ENCODE measurements around the gene NIN. TPM values are rescaled to one million over a fixed set of nuclear protein-coding genes. Genes with fewer than 3 reads are reported as not detected.
"Not testable (repeated sequence)": the region's sequence is repeated elsewhere in the genome, so short reads cannot be mapped to it uniquely, and the experiment has no call there.

NIN gene
- polyA plus RNA-seq, 4 donors: 1.9 to 4.7 (median 3.8) TPM

DNA sequence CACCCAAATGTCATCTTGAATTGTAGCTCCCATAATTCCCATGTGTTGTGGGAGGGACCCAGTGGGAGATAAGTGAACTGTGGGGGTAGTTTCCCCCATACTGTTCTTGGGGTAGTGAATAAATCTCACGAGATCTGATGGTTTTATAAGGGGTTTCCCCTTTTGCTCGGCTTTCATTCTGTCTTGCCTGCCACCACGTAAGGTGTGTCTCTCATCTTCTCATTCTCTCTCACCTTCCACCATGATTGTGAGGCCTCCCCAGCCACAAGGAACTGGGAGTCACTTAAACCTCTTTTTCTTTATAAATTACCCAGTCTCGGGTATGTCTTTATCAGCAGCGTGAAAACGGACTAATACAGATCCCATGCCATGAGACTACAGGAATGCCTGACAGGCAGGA lies 11.7 kb downstream of the NIN start:
- not testable (repeated sequence) for H3K27ac ChIP-seq (ENCODE audit: low read depth in 1 of 3, low read length in 2 of 3); H3K9me3 ChIP-seq (ENCODE audit: control insufficient read depth in 2 of 2, insufficient read depth in 1 of 2, low read depth in 1 of 2, low read length in 1 of 2); H3K4me3 ChIP-seq (ENCODE audit: low read depth in 1 of 3, low read length in 3 of 3); DNase-seq; H3K4me1 ChIP-seq (ENCODE audit: control insufficient read depth in 3 of 3, insufficient read depth in 2 of 3, low read depth in 1 of 3, low read length in 2 of 3); FAIRE-seq; H3K36me3 ChIP-seq (ENCODE audit: control insufficient read depth in 3 of 3, insufficient read depth in 2 of 3, low read depth in 1 of 3, low read length in 3 of 3)
- H3K27me3 ChIP-seq (ENCODE audit: control insufficient read depth in 3 of 3, insufficient read depth in 3 of 3, low read length in 3 of 3): peaks cover 0 to 24% (median 0%) of the 10 kb centered on the region in 3 donors
- WGBS, 3 donors: 77 to 94% (median 77%) methylated on average over 6 of the region's 6 CpGs

DNA sequence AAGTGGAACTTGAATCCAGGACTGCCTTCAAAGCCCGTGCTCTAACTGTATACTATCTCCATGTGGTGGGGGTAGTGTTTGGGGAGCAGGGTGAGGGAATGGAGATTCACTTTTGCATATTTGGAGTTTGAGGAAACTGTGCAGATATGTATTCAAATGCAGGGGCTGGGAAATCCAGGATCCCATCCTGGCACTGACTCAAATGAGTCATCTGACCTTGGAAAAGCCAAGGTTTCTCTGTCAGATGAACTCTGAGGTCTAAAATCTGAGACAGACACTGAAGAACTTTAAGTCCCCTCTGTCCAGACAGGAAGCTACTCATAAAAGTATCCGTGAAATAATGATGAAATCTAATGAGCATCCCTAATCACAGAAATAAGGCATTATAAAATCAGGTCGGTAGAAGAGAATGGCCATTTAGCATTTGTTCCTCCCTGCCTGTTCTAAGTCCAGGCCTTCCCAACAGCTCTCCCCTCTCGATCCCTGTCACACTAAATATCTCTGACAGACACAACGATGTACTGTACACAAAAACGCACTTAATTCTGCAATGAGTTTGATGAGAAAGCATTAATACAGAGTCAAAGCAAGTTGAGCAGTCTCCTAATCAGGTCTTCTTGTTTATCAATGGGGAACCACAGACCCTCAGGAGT lies 14.4 kb downstream of the NIN start:
- 60 to 69% (median 68%) methylated on average over 6 of the region's 6 CpGs for WGBS, 3 donors
- H3K4me1 ChIP-seq (ENCODE audit: control insufficient read depth in 3 of 3, insufficient read depth in 2 of 3, low read depth in 1 of 3, low read length in 2 of 3): peaks cover 0 to 8% (median 0%) of the 10 kb centered on the region in 3 donors

DNA sequence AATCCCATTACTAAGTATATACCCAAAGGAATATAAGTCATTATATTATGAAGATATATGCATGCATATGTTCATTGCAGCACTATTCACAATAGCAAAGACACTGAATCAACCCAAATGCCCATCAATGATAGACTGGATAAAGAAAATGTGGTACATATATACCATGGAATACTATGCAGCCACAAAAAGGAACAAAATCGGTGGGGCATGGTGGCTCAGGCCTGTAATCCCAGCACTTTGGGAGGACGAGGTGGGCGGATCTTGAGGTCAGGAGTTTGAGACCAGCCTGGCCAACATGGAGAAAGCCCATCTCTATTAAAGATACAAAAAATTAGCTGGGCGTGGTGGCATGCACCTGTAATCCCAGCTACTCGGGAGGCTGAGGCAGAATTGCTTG lies 15.4 kb downstream of the NIN start:
- not testable (repeated sequence) for DNase-seq; FAIRE-seq; H3K4me3 ChIP-seq (ENCODE audit: low read depth in 1 of 3, low read length in 3 of 3); H3K4me1 ChIP-seq (ENCODE audit: control insufficient read depth in 3 of 3, insufficient read depth in 2 of 3, low read depth in 1 of 3, low read length in 2 of 3); H3K27me3 ChIP-seq (ENCODE audit: control insufficient read depth in 3 of 3, insufficient read depth in 3 of 3, low read length in 3 of 3); H3K36me3 ChIP-seq (ENCODE audit: control insufficient read depth in 3 of 3, insufficient read depth in 2 of 3, low read depth in 1 of 3, low read length in 3 of 3); H3K27ac ChIP-seq (ENCODE audit: low read depth in 1 of 3, low read length in 2 of 3); H3K9me3 ChIP-seq (ENCODE audit: control insufficient read depth in 2 of 2, insufficient read depth in 1 of 2, low read depth in 1 of 2, low read length in 1 of 2)
- WGBS, 3 donors: 96 to 97% (median 96%) methylated on average over 5 of the region's 5 CpGs

More for the DNA sequence above, 14.4 kb downstream of the NIN start:
- peaks cover 0 to 3% of the 10 kb centered on the region in 2 donors for H3K9me3 ChIP-seq (ENCODE audit: control insufficient read depth in 2 of 2, insufficient read depth in 1 of 2, low read depth in 1 of 2, low read length in 1 of 2)
- H3K36me3 ChIP-seq (ENCODE audit: control insufficient read depth in 3 of 3, insufficient read depth in 2 of 3, low read depth in 1 of 3, low read length in 3 of 3): peaks cover 0 to 3% (median 0%) of the 10 kb centered on the region in 3 donors
- FAIRE-seq (no peak), DNase-seq (no peak)
- H3K27ac ChIP-seq (ENCODE audit: low read depth in 1 of 3, low read length in 2 of 3): no peak overlapping the region
- H3K27me3 ChIP-seq (ENCODE audit: control insufficient read depth in 3 of 3, insufficient read depth in 3 of 3, low read length in 3 of 3): peaks cover 0 to 3% (median 0%) of the 10 kb centered on the region in 3 donors
- no peak overlapping the region for H3K4me3 ChIP-seq (ENCODE audit: low read depth in 1 of 3, low read length in 3 of 3)

DNA sequence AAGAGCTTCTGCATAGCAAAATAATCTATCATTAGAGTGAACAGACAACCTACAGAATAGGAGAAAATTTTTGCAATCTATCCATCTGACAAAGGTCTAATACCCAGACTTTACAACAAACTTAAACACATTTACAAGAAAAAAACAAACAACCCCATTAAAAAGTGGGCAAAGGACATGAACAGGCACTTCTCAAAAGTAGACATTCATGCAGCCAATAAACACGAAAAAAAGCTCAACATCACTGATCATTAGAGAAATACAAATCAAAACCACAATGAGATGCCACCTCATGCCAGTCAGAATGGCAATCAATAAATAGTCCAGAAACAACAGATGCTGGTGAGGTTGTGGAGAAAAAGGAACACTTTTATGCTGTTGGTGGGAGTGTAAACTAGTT lies 15.9 kb downstream of the NIN start:
- not testable (repeated sequence) for FAIRE-seq; H3K4me3 ChIP-seq (ENCODE audit: low read depth in 1 of 3, low read length in 3 of 3); H3K9me3 ChIP-seq (ENCODE audit: control insufficient read depth in 2 of 2, insufficient read depth in 1 of 2, low read depth in 1 of 2, low read length in 1 of 2); H3K4me1 ChIP-seq (ENCODE audit: control insufficient read depth in 3 of 3, insufficient read depth in 2 of 3, low read depth in 1 of 3, low read length in 2 of 3); H3K36me3 ChIP-seq (ENCODE audit: control insufficient read depth in 3 of 3, insufficient read depth in 2 of 3, low read depth in 1 of 3, low read length in 3 of 3); H3K27ac ChIP-seq (ENCODE audit: low read depth in 1 of 3, low read length in 2 of 3); DNase-seq; H3K27me3 ChIP-seq (ENCODE audit: control insufficient read depth in 3 of 3, insufficient read depth in 3 of 3, low read length in 3 of 3)
- 58 to 97% (median 96%) methylated on average over 1 of the region's 1 CpG for WGBS, 3 donors

DNA sequence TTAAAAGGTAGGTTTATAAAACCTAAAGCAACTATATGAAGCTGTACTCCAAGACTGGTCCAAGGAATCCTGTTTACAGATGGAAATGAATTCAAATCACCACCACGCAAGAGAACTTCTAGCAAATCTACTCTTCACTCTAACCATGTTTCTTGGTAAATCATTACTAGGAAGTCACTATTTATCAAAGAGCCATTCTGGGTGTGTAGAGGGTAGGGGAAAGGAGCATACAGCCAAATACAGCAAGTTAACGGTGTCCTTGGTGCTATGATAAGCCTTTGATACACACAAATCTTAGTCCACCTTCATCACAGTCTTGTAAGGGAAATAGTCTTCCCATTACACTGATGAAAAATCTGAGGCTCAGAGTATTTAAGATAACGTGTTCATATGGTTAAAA lies 16.8 kb downstream of the NIN start:
- H3K36me3 ChIP-seq (ENCODE audit: control insufficient read depth in 3 of 3, insufficient read depth in 2 of 3, low read depth in 1 of 3, low read length in 3 of 3): no peaks in the 10 kb centered on the region
- H3K27me3 ChIP-seq (ENCODE audit: control insufficient read depth in 3 of 3, insufficient read depth in 3 of 3, low read length in 3 of 3): no peaks in the 10 kb centered on the region
- WGBS, 3 donors: 77 to 86% (median 84%) methylated on average over 3 of the region's 3 CpGs
- no peak overlapping the region for H3K4me3 ChIP-seq (ENCODE audit: low read depth in 1 of 3, low read length in 3 of 3)
- H3K27ac ChIP-seq (ENCODE audit: low read depth in 1 of 3, low read length in 2 of 3): peak overlapping the region in 1 of 3 donors; percentile 24
- DNase-seq (no peak), FAIRE-seq (no peak)
- H3K9me3 ChIP-seq (ENCODE audit: control insufficient read depth in 2 of 2, insufficient read depth in 1 of 2, low read depth in 1 of 2, low read length in 1 of 2): peaks cover 0 to 3% of the 10 kb centered on the region in 2 donors
- peaks cover 0 to 8% (median 0%) of the 10 kb centered on the region in 3 donors for H3K4me1 ChIP-seq (ENCODE audit: control insufficient read depth in 3 of 3, insufficient read depth in 2 of 3, low read depth in 1 of 3, low read length in 2 of 3)

- Histone ChIP-seq H3K4me1 (ENCODE audit: control insufficient read depth in 3 of 3, insufficient read depth in 2 of 3, low read depth in 1 of 3, low read length in 2 of 3) (peaks cover 0 to 8% (median 0%) of the 10 kb centered on the region in 3 donors), H3K4me3 (ENCODE audit: low read depth in 1 of 3, low read length in 3 of 3) (no peak overlapping the region), H3K36me3 (ENCODE audit: control insufficient read depth in 3 of 3, insufficient read depth in 2 of 3, low read depth in 1 of 3, low read length in 3 of 3) (no peaks in the 10 kb centered on the region), H3K27me3 (ENCODE audit: control insufficient read depth in 3 of 3, insufficient read depth in 3 of 3, low read length in 3 of 3) (no peaks in the 10 kb centered on the region), H3K9me3 (ENCODE audit: control insufficient read depth in 2 of 2, insufficient read depth in 1 of 2, low read depth in 1 of 2, low read length in 1 of 2) (peaks cover 0 to 3% of the 10 kb centered on the region in 2 donors), H3K27ac (ENCODE audit: low read depth in 1 of 3, low read length in 2 of 3) (no peak overlapping the region)
- WGBS, 3 donors: 51 to 72% (median 61%) methylated on average over 2 of the region's 2 CpGs
- DNase-seq: peak in 1 of 2 donors; percentile 27
- FAIRE-seq: peak; percentile 41
Observed at GRCh38 chr14:50813544-50813863, 17.5 kb downstream of the NIN start.

GRCh38 chr14:50812856-50813543 lies 18.0 kb downstream of the NIN start:
- Histone ChIP-seq H3K36me3 (ENCODE audit: control insufficient read depth in 3 of 3, insufficient read depth in 2 of 3, low read depth in 1 of 3, low read length in 3 of 3) (no peaks in the 10 kb centered on the region), H3K4me3 (ENCODE audit: low read depth in 1 of 3, low read length in 3 of 3) (no peak overlapping the region), H3K4me1 (ENCODE audit: control insufficient read depth in 3 of 3, insufficient read depth in 2 of 3, low read depth in 1 of 3, low read length in 2 of 3) (peaks cover 0 to 8% (median 0%) of the 10 kb centered on the region in 3 donors), H3K27ac (ENCODE audit: low read depth in 1 of 3, low read length in 2 of 3) (no peak overlapping the region), H3K27me3 (ENCODE audit: control insufficient read depth in 3 of 3, insufficient read depth in 3 of 3, low read length in 3 of 3) (no peaks in the 10 kb centered on the region), H3K9me3 (ENCODE audit: control insufficient read depth in 2 of 2, insufficient read depth in 1 of 2, low read depth in 1 of 2, low read length in 1 of 2) (peaks cover 0 to 3% of the 10 kb centered on the region in 2 donors)
- DNase-seq: no peak
- 70 to 83% (median 80%) methylated on average over 8 of the region's 8 CpGs for WGBS, 3 donors
- no peak for FAIRE-seq

DNA sequence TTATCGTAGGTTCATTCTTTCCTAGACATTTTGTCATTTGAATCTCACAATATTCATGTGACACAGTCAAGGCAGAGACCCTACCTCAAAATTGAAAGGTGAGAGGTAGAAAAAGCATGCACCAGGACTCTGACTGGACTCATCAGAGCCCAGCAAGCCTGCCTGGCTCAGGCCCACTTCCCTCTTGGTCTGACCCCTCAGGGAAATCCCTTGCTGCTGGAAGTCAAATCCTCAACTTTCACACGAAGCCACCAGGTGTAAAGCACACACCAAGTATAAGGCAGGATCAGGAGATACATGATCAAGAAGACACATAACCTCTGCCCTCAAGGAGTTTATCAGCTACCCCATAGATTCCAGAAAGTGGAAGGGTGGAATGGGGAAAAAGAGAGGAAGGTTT lies 18.8 kb downstream of the NIN start:
- H3K36me3 ChIP-seq (ENCODE audit: control insufficient read depth in 3 of 3, insufficient read depth in 2 of 3, low read depth in 1 of 3, low read length in 3 of 3): no peaks in the 10 kb centered on the region
- H3K4me3 ChIP-seq (ENCODE audit: low read depth in 1 of 3, low read length in 3 of 3): no peak overlapping the region
- 83 to 92% (median 89%) methylated on average over 2 of the region's 2 CpGs for WGBS, 3 donors
- peaks cover 0 to 3% of the 10 kb centered on the region in 2 donors for H3K9me3 ChIP-seq (ENCODE audit: control insufficient read depth in 2 of 2, insufficient read depth in 1 of 2, low read depth in 1 of 2, low read length in 1 of 2)
- no peak for FAIRE-seq
- no peaks in the 10 kb centered on the region for H3K27me3 ChIP-seq (ENCODE audit: control insufficient read depth in 3 of 3, insufficient read depth in 3 of 3, low read length in 3 of 3)
- DNase-seq: no peak
- peaks cover 0 to 8% (median 0%) of the 10 kb centered on the region in 3 donors for H3K4me1 ChIP-seq (ENCODE audit: control insufficient read depth in 3 of 3, insufficient read depth in 2 of 3, low read depth in 1 of 3, low read length in 2 of 3)
- H3K27ac ChIP-seq (ENCODE audit: low read depth in 1 of 3, low read length in 2 of 3): no peak overlapping the region
